ENCODE data around the gene POLR2H.
"Not testable (repeated sequence)": the region's sequence is repeated elsewhere in the genome, so short reads cannot be mapped to it uniquely, and the experiment has no call there.

POLR2H gene

DNA sequence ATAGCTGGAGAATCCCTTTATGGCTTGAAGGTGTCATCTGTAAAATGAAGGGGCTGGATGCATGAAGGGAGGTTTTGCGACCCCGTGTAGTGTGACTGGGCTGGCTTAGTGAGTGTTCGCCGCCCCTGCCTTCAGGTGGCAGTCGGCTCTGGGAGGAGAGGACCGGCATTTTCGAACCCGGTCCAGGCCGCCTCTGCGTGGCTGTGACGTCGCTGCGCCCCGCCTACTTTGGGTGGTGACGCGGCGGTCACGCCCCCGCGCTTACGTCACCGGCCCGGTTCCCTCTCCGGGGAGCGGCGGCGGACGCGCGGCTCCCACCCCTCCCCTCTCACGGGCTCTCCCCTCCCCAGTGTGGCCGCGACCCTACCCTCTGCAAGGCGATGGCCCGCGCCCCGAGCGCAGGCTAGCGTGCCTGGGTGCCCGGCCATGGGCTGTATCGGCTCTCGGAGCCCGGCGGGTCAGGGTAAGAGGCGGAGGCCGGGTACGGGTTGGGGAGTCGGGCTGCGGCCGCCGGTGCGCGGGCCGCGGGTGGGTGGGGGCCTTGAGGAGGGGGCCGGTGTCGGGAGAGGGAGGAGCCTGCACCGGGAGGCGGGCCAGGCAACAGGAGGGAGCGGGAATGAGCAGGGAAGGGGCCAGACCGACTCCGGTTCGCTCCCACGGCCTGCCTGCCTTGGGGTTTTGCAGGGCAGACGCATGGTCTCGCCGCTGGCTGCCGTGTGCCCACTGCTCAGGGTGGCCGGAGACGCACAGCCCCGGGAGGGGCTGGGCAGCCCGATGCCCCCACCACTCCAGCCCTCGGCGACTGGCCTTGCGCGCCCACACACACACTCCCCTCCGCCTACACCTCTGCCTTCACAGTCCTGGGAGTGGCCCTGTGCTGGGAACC is 25.6 kb upstream of the POLR2H start:
- DNase-seq: peak; percentile 17

DNA sequence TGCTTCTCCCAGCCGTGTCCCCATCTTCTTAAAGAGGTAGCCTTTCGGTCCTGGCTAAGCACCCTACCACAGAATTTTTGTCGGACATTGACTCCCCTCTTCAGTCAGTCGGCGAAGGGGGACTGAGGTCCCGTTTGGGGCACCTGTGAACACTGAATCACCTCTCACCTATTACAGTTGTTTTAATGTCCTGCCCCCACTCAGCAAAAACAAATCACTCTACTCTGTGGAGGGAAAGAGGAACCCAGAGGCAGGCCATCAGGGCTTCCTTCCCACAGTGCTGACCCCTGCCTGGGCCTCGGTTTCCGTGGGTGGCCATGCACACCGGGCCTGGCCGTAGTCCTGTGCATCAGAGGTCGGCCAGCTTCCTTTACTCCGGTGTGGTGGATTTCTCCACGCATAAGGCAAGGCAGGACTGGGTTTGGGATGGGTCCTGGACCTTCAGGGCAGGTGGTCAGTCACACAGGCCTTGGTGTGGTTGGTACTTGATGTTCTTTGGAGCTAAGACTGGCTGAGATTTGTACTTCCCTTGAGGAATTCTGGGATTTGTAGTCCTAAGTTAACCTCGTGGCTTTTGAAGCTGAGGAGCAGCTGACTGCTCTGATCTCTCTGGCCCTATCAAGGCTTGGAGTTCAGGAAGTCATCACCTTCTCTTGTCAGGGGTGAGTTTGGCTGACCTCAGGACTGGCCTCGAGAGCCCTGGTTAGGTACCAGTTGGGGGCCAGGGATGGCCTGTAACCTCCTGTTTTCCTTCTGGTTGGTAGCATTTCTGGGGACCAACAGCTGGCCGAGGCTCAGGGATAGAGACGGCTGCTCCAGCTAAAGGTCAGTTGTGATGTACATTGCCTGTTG is 24.7 kb upstream of the POLR2H start:
- DNase-seq: peak; percentile 45

DNA sequence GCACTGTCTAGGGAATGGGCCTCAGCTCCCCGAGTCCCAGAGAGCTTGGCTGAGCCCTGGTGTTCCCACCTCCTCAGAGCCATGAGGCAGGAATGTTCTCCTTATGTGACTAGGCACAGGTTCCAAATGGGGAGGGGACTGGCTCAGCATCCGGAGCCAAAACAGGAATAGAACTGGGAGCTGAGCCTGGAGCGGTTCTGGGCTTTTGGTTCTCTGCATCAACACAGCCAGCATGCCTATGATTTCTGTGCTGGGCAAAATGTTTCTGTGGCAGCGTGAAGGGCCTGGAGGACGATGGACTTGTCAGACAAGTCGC is 24.2 kb upstream of the POLR2H start, which contains the start of gene FAM131A:
Gene FAM131A, plus strand, starts transcription at position 202 of the 316 bp plus-strand sequence. Its CDS starts 31 bp downstream, at position 233.
- no peak for DNase-seq

DNA sequence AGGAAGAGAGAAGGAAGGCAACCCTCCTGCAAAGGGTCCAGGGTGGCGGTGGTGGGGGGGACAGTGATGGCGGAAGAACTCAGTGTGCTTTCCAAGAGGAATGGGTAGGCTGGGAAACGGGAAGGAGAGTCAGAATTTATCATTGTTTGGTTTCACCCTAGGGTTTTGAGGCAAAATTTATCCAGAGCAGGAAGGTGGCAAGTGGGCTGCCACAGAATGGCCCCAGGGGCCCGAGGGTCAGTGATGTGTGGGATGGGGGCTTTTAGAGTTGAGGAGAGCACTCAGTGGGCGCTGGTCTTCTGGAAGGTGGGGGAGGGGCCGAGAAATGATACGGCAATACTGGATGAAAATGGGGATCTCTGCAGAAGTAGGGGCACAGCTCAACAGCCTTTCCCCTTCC is 23.5 kb upstream of the POLR2H start:
- DNase-seq: no peak

DNA sequence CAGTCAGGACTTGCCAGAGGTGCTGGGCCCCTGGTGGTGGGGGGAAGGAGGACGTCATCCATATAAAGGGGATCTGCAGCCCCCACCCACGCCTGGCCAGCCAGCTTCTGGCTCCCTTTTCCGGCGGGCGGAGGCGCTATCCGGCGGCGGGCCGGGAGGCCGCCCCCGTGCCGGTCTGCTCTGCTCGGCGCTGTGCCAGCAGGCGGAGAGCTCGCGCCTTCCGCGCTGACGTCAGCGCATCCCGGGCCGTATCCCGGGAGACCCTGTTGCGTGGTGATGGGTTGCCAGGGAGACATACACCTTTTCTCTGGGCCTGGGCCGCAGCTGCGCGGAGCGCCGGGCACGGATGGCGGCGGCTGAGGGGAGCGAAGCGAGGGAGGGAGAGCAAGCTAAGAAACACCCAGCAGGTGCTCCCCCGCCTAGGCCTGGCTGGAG is 23.0 kb upstream of the POLR2H start:
- peak; percentile 83 for DNase-seq

DNA sequence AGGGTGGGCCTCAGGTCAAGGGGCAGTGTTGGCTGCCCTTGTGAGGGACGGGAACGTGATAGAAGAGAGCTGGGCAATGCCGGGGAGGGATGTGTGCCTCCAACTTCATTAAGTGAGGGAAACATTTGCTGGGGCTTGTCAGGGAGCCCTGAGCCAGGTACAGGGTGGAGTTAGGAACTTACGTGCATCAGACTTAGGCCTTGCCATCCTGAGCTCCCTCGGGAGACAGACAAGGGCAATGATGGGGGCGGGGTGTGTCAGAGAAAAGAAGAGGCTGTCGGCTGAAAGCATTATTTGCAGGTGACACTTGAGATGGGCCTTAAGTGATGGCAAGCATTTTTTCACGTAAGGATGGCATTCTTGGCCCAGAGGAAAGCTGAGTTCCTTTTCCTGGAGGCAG is 22.5 kb upstream of the POLR2H start:
- DNase-seq: no peak

DNA sequence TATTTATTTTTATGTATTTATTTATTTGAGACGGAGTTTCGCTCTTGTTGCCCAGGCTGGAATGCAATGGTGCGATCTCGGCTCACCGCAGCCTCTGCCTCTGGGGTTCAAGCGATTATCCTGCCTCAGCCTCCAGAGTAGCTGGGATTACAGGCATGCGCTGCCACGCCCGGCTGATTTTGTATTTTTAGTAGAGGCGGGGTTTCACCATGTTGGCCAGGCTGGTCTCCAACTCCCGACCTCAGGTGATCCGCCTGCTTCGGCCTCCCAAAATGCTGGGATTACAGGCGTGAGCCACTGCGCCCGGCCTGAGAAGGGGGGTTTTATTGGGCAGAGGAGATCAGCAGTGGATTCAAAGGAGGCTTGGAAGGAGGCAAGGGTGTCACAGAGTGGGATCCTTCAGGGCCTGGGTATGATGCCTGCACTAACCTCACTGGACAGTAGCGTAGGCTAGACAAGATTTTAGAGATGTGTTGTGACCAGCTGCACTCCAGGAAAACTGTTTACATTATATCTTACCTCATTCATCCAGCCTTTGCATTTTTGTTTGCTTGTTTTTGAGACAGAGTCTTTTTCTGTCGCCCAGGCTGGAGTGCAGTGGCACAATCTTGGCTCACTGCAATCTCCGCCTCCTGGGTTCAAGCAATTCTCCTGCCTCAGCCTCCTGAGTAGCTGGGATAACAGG is 21.9 kb upstream of the POLR2H start:
- DNase-seq: not testable (repeated sequence)

DNA sequence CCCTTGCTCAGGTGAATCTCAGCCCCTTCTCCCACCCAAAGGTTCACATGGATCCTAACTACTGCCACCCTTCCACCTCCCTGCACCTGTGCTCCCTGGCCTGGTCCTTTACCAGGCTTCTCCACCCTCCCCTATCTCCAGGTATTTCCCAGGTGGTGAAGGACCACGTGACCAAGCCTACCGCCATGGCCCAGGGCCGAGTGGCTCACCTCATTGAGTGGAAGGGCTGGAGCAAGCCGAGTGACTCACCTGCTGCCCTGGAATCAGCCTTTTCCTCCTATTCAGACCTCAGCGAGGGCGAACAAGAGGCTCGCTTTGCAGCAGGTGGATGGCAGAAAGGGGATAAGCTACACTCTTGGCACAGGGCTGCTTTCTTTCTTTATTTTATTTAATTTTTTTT is 19.6 kb upstream of the POLR2H start:
- DNase-seq: no peak

DNA sequence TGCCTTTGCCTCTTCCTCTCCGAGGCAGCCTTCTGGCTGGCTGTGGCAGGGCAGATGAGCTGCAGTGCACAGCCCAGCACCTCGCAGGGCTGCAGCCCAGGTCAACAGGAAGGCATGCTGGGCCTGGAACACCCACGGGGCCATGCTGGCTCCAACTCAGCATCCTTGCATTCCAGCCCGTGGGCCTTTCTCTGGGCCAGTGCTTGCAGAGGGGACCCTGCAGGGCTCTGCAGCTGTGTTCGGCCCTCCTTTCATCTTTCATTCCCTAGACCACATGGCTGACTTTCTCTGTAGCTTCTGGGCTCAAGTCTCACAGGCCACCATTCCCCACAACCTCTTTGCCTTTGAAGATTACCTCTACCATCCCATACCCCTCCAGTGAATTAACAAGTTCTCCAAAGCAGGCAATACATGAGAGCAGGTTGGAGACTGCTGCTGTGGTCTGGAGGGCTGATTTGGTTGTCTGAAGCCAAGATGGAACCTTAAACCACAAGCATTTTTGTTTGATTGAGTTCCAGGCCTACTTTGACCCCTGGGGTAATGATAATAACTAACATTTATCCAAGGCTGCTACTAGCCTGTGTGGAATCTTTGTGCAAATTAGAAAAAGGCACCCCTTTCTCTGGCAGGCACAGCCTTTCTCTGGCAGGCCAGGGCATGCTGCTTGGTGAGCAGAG is 18.2 kb upstream of the POLR2H start:
- DNase-seq: no peak

DNA sequence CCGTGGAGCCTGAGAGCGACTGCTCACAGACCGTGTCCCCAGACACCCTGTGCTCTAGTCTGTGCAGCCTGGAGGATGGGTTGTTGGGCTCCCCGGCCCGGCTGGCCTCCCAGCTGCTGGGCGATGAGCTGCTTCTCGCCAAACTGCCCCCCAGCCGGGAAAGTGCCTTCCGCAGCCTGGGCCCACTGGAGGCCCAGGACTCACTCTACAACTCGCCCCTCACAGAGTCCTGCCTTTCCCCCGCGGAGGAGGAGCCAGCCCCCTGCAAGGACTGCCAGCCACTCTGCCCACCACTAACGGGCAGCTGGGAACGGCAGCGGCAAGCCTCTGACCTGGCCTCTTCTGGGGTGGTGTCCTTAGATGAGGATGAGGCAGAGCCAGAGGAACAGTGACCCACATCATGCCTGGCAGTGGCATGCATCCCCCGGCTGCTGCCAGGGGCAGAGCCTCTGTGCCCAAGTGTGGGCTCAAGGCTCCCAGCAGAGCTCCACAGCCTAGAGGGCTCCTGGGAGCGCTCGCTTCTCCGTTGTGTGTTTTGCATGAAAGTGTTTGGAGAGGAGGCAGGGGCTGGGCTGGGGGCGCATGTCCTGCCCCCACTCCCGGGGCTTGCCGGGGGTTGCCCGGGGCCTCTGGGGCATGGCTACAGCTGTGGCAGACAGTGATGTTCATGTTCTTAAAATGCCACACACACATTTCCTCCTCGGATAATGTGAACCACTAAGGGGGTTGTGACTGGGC is 16.8 kb upstream of the POLR2H start:
- DNase-seq: no peak

DNA sequence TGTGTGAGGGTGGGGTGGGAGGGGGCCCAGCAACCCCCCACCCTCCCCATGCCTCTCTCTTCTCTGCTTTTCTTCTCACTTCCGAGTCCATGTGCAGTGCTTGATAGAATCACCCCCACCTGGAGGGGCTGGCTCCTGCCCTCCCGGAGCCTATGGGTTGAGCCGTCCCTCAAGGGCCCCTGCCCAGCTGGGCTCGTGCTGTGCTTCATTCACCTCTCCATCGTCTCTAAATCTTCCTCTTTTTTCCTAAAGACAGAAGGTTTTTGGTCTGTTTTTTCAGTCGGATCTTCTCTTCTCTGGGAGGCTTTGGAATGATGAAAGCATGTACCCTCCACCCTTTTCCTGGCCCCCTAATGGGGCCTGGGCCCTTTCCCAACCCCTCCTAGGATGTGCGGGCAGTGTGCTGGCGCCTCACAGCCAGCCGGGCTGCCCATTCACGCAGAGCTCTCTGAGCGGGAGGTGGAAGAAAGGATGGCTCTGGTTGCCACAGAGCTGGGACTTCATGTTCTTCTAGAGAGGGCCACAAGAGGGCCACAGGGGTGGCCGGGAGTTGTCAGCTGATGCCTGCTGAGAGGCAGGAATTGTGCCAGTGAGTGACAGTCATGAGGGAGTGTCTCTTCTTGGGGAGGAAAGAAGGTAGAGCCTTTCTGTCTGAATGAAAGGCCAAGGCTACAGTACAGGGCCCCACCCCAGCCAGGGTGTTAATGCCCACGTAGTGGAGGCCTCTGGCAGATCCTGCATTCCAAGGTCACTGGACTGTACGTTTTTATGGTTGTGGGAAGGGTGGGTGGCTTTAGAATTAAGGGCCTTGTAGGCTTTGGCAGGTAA is 16.0 kb upstream of the POLR2H start:
- DNase-seq: peak; percentile 19

DNA sequence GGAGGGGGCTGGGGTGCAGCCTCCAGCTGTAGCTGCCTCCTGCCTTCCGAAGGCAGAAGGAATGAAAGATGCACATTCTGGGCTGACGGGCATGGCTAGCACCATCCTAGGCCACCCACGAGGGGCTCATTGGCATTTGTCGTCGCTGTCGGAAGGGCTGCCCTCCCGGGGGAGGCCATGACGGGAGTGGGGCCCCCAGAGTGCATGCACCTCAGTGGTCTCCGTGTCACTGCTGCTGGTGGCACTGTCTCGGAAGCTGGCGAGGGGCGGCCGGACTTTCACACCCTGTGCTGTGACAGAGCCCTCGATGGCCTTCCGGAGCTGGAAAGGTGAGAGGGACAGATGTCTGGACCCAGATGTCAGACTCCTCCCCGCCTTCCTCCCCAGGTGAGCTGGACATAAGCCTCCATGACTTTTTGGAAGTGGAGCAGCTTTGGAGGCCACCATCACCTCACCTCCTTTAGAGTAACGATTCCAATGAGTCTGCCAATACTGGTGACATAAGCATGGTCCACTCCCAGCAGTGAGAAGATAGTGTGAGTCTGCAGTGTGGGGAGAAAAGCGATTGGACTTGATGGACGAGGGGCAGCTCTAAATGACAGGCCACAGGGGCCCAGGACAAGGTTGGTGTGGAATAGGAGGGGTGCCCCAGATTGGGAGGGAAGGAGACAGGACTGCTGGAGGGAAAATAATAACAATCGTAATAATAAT is 14.9 kb upstream of the POLR2H start:
- DNase-seq: no peak

DNA sequence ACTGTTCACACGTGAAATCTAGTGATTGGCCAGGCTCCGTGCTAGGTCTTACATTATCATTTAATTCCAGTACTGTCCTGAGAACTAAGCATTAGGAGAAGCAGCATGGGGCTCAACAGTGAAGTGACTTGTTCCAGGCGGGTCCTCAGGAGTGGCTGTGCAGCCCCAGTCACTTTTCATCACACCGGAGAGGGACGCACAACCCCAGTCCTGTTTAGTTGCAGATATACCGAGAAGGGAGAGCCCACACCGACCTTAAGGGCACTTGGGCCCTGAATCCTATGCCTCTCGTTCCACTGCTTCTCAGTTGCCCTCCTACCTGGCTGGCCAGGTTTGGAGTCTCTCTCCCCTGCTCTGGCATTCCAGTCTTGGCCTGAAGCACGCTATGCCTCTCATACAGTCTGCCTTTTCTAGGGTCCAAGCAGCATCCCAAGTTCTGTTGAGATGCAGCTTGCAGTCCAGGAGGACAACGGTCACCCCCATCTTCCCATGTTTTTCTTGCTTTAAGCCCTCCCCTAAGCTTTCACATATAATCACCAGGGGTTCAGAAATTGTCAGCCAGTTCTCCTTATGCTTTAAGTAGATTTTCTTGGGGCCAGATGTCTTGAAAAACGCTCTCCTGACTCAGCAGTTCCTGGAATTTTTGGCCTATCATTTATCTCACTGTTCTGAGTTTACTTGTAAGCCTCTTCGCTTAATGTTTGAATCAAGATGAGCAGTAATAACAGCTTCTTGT is 14.0 kb upstream of the POLR2H start:
- no peak for DNase-seq

DNA sequence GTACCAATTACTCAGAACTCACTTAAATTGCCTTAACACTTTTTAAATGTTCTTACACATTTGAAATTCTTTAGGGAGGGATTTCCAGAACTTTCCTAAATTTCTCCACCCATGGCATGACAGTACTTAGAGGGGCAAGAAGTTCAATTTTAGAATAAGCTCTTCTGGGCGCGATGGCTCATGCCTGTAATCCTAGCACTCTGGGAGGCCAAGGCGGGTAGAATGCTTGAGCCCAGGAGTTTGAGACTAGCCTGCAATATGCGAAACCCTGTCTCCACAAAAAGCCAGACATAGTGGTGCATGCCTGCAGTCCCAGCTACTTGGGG is 13.5 kb upstream of the POLR2H start:
- no peak for DNase-seq

DNA sequence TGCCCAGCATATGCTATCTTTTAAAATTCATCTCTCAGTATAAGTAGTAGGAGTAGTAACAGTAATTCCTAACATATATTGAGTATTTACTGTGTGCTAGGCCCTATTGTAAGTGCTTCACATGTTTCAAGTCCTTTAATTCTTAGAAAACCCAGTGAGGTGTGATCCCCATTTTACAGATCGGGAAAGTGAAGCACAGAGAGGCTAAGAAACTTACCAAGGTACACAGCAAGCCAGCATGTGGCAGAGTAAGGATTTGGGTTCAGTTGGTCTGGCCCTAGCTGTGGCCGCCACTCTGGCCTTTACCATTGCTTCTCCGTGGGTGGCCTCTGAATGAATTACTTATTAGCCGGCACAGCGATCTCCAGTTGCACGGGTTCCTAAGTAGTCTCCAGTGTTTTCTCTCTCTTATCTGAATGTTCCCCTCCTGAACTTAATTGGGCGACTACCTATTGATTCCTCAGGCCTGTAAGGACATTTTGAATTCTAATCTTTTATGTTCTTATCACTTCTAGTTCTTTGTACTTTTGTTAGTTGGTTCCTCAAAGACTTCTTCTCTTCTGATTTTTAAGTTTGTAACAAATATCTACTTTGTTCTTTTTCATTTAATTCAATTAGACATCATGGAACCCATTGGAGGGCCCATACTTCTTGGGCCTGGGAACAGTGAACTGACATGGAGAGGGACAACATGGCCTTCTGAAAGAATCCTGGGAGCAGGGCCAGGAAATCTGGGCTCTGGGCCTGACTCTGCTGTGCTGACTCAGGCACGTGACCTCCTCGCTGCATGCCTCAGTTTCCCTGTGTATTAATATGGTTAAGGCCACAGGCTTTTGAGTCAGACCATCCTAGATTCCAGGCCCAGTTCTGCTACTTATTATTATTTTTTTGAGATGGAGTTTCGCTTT is 11.7 kb upstream of the POLR2H start:
- DNase-seq: no peak

DNA sequence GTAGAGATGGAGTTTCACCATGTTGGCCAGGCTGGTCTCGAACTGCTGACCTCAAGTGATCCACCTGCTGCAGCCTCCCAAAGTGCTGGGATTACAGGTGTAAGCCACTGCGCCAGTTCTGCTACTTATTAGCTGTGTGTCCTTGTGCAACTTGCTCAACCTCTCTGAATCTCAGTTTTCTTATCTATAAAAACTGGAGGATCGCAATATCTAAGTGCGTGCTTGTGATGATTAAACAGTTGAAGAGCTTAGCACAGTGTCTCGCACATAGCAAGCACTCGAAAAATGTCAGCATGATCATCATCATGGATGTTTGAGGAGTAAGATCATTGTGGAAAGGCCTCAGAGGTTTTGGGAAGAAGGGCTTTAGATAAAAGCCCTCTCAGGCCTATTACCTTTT is 10.9 kb upstream of the POLR2H start:
- no peak for DNase-seq

DNA sequence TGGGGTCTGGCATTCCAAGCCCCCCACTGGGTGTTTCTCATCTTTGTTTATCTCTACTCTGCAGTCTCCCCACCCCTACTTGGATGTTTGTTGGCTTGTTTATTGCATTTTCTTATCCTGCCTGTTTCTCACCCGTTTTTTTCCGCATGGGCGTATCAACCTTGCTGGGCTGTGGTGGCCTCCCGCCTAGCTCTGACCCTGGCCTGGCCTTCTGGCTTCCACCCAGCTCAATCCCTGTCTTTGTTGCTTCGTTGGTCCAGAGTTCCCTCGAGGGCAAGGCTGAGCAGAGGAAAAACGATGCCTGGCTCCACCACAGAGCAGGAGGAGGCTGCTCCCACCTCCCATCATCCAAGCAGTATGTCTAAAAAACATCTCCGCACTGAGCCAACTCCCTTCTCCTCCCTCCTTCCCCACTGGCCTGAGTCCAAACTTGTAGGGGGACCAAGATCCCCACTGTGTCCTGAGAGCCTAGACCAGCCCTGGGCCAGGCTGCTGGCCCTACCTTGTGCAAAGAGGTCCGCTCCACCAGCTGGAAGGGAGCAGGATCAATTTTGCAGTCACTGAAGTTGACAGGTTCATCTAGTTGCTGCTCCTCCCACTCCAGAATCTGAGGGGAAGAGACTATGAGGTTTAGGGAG is 9.9 kb upstream of the POLR2H start:
- no peak for DNase-seq

DNA sequence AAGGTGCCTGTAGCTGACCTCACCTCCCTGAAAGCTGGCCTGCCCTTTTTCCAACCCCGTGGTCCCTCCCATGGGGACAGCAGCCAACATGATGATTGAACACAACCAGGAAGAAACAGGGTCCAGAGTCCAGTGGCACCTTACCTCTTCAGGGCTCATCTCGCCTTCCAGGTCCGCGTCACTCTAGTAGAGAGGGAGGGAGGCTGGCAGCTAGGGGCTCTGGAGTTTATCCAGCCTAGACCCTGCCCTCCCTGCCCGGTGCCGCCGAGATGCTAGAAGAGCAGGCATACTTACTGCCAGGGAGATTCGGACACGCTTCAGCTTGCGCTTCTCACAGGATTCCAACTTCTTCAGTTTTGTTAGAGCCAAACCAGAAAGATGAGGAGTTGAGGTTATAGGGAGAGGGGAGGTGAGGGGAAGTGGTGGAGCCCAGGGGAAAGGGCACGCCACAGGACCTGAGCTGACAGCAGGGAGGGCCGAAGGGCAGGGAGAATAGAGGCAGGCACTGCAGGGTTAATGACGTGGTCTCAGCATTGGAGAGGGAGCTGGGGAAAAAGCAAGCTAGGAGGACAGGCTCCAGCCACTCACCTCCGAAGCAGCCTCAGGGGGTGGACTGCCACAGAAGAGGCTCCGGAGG is 9.2 kb upstream of the POLR2H start:
- DNase-seq: no peak

All from SHP77 treated with DMSO at 0.1 percent for 48 hours (cell line).